Activated CD8-positive, alpha-beta memory T cell treated with anti-CD3 and anti-CD28 coated beads, Interleukin-2, amount 10 ng/mL, durations not matched to agents 7 days and 5 days (primary cell): ENCODE data around the gene FAM107A. TPM values are rescaled to one million over a fixed set of nuclear protein-coding genes. Genes with fewer than 3 reads are reported as not detected.

ENCODE experiments used
- ATAC-seq: fragments of 150-1000 bp; cut with Tn5 transposase; one replicate; pipeline ENCODE4 v1.10.0; 2021; ENCODE audit warnings: moderate library complexity
- CTCF ChIA-PET: fragments of 350-600 bp; sonication (Branson Sonifier 250); formaldehyde crosslinking; loops from one replicate; lab custom pipeline; 2021; ENCODE audit warnings: antibody characterized with exemption; lab: Charles Lee
- DNase-seq: peaks from one replicate; pipeline ENCODE4 v3.0.0-alpha.2; 2020
- H3K27ac Mint-ChIP-seq: one replicate; pipeline ENCODE4 v1.8.0; 2021; ENCODE audit warnings: mild to moderate bottlenecking, mixed read lengths
- H3K27me3 Mint-ChIP-seq: one replicate; pipeline ENCODE4 v1.8.0; 2021; ENCODE audit warnings: mixed read lengths
- H3K36me3 Mint-ChIP-seq: one replicate; pipeline ENCODE4 v1.8.0; 2021; ENCODE audit warnings: mild to moderate bottlenecking, mixed read lengths
- H3K4me1 Mint-ChIP-seq: one replicate; pipeline ENCODE4 v1.8.0; 2021; ENCODE audit warnings: mixed read lengths
- H3K4me3 Mint-ChIP-seq: one replicate; pipeline ENCODE4 v1.8.0; 2021; ENCODE audit warnings: mild to moderate bottlenecking, moderate library complexity, mixed read lengths
- H3K9me3 Mint-ChIP-seq: one replicate; pipeline ENCODE4 v1.8.0; 2022; ENCODE audit warnings: low read depth, mixed read lengths
- total RNA-seq, 2 experiments: library from RNA; stranded (reverse); gene quantifications; one replicate each; pipeline ENCODE4 v1.2.3, GENCODE V29; 2021

Gene FAM107A
- total RNA-seq, 2 experiments from 2014 or later: not detected

DNA sequence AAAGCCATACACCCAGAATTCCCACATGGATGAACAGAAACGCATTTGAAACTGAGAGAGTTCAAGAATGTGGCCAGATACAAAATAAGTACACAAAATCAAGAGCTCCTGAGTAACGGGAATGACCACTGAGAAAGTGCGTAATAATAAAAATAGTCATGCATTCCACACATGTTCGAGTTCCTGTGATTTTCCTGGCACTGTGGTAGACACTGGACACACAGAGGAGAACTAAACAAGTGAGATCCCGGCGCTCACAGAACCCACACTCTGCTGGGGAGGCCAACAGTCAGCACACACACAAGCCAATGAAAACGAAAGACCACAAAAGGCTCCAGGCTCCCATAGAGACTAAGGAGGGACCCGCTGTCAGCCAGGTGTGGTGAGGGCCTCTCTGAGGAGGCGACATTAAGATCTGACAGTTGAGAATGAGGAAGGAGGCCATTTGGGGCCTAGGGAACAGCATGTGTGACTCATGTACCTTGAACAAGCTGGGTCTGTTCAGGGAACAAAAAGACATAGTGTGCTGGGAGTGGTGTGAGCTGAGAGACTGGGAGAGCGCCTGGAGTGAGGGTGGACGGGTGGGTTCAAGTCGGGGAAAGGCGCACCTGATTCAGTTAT is 5.1 kb downstream of the FAM107A start:
- Mint-ChIP-seq H3K27ac (no peak overlapping the region), H3K36me3 (no peaks in the 10 kb centered on the region), H3K9me3 (no peaks in the 10 kb centered on the region), H3K27me3 (peaks cover 10% of the 10 kb centered on the region), H3K4me3 (no peak overlapping the region), H3K4me1 (peaks cover 4% of the 10 kb centered on the region)
- ATAC-seq: no peak
- DNase-seq: no peak
- CTCF ChIA-PET: interaction anchor here (1.6 to 12.2 kb wide), 2 partner anchors 16 to 57 kb away, joined by 3 to 163 read pairs; no protein-coding TSS in a partner anchor

DNA sequence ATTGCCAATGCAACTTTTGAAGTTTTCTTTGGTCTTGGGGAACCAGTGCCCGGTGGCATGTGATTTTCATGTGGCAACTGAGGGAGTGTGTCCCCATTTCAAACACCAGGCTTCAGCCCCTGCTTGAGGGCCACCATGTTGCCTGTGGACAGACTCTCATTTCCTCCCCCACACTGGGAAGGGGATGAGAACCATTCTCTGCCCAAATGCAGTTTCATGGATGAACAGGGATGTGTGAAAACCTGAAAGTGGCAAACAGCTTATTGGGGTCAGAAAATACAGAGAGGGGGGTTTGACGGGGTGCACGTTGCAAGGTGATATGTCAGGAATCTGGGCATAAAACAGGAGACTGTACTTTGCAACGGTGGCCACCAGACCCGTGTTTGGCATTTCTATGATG is 6.3 kb downstream of the FAM107A start:
- ATAC-seq (no peak), DNase-seq (no peak)
- Mint-ChIP-seq H3K4me3 (no peak overlapping the region), H3K9me3 (no peaks in the 10 kb centered on the region), H3K27ac (no peak overlapping the region), H3K27me3 (peaks cover 10% of the 10 kb centered on the region), H3K4me1 (peaks cover 4% of the 10 kb centered on the region), H3K36me3 (no peaks in the 10 kb centered on the region)
- CTCF ChIA-PET: interaction anchor here (1.9 to 12.2 kb wide), 2 partner anchors 14 to 58 kb away, joined by 5 to 163 read pairs; no protein-coding TSS in a partner anchor

DNA sequence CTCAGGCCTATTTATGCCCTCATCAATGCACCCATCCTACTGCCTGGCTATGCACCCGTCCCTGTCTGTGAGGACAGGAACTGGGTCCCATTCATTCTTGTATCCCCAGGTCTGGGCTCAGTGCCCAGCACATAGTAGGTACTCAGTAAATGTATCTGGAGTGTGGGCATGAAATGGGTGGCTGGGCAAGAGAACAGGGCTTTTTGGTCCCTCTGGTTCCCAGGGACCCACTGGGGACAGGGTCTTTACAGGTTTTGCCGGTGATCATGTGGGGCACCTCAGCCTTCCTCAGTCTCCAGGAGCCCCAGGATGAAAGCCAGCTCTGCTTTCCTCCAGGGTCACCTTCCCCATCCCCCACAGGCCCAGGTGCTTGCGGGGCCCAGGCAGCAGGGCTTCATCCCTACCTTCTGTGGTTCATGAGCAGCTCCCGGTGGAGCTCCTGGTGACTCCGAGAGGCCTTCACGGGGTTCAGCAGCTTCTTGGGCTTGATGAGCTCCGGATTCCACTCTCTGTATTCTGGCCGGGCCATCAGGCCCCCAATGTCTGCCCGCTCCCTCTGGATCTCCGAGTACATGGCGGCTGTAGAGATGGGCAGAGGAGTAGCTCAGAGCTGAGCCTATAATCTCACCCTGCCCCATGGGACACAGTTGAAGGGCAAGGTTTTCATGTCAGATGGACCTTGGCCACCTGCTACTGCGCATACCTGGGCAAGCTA is 7.7 kb downstream of the FAM107A start:
- CTCF ChIA-PET: interaction anchor here (0.8 to 12.2 kb wide), 9 partner anchors 13 to 71 kb away, joined by 3 to 163 read pairs (median 3); no protein-coding TSS in a partner anchor
- Mint-ChIP-seq H3K4me1 (peaks cover 6% of the 10 kb centered on the region), H3K4me3 (no peak overlapping the region), H3K27ac (no peak overlapping the region), H3K9me3 (no peaks in the 10 kb centered on the region), H3K36me3 (no peaks in the 10 kb centered on the region), H3K27me3 (peaks cover 10% of the 10 kb centered on the region)
- ATAC-seq (no peak), DNase-seq (no peak)

DNA sequence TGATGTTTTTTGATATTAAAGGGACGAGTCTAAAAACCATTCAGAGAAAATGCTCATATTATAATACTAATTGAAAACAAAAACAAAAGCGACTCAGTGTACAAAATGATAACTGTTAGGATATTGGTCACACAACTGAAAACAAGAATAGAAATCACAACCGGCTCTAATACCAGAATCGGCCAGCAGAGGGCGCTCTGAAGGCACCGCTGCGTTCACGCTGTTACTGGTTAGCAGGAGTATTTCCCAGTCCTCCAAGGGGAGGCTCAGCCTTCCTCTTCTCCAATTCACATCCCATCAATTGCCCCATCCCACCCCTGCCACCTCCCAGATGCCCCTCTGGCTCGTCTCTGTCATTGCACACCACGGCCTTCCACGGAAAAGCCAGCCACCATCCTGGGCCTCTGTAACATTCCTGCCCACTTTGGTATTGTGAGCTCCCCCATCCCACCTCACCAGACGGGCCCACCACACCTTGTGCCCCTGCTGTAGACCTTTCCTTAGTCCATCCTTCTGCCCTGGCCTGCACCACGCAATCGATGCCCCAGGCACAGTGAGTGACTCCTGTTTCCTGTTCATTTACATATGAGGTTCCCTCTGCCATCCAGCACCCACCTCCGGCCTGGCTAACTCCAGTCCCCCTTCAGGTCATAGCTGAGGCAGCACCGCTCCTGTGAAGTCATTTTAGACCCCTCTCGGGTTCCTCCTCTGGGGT is 8.5 kb downstream of the FAM107A start:
- H3K9me3 Mint-ChIP-seq: no peaks in the 10 kb centered on the region
- DNase-seq (peak; percentile 80), ATAC-seq (peak; percentile 65)
- H3K27ac Mint-ChIP-seq: no peak overlapping the region
- peaks cover 14% of the 10 kb centered on the region for H3K27me3 Mint-ChIP-seq
- H3K4me1 Mint-ChIP-seq: peaks cover 6% of the 10 kb centered on the region
- no peak overlapping the region for H3K4me3 Mint-ChIP-seq
- H3K36me3 Mint-ChIP-seq: no peaks in the 10 kb centered on the region
- CTCF ChIA-PET: interaction anchor here (0.6 to 12.2 kb wide), 20 partner anchors 9 to 1645 kb away, joined by 3 to 163 read pairs (median 3); no protein-coding TSS in a partner anchor

DNA sequence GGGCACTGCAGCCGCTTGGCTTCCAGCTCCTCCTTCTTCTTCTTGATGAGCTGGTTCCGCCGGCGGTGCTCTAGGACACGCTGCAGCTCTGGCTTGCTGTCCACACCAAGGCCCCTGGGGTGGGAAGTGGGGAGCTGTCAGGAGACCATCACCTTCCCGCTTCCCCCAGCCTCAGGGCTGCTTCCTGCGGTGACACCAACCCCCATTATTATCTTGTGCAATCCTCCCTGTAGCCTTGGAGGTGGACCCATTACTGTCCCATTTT is 10.0 kb downstream of the FAM107A start:
- DNase-seq (no peak), ATAC-seq (no peak)
- H3K36me3 Mint-ChIP-seq: no peaks in the 10 kb centered on the region
- H3K4me1 Mint-ChIP-seq: peaks cover 6% of the 10 kb centered on the region
- no peak overlapping the region for H3K4me3 Mint-ChIP-seq
- H3K27me3 Mint-ChIP-seq: peaks cover 15% of the 10 kb centered on the region
- CTCF ChIA-PET: interaction anchor here (0.6 to 12.2 kb wide), 4 partner anchors 13 to 1822 kb away, joined by 3 to 163 read pairs (median 4); no protein-coding TSS in a partner anchor
- H3K9me3 Mint-ChIP-seq: no peaks in the 10 kb centered on the region
- H3K27ac Mint-ChIP-seq: no peak overlapping the region

DNA sequence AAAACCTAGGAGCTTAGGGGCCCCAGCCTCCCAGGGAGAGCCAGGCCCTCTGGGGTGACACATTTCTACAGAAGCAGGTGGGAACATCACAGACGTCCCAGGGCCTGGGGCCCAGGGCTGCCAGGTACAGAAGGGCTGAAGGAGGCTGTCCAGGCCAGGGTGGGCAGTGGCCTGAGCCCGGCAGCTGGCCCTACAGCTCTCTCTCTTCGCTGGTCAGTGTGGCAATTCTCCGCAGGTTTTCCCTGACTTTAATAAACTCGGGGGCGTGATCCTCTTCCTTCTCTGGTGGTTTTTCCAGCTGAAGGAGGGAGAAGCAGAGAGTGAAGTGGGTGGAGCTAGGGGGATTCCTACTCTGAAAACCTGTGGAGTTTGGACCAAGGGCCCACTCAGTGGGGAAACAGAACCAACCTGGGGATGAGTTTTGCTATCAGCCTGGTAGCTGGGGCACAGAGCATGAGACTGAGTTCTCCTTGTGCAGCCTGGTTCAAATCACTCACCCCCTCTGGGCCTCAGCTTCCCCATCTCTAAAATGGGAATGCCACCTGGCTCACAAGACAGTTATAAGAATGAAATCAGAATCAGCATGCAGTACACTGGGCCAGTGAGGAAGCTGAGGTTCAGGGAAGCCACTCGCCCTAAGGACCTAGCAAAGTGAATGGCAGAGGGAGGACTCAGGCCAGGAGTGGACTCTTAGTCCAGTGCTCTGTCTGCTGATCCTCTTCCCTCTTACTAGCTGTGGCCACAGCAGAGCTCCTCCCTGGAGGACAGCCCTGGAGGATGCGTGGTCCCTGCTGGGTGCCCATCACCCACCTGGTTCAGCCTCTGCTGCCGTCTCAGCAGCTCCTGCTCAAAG is 10.6 kb downstream of the FAM107A start:
- CTCF ChIA-PET: interaction anchor here (0.6 to 12.2 kb wide), 4 partner anchors 9 to 1822 kb away, joined by 3 to 163 read pairs (median 3); no protein-coding TSS in a partner anchor
- peaks cover 6% of the 10 kb centered on the region for H3K4me1 Mint-ChIP-seq
- DNase-seq (no peak), ATAC-seq (no peak)
- no peak overlapping the region for H3K4me3 Mint-ChIP-seq
- no peaks in the 10 kb centered on the region for H3K36me3 Mint-ChIP-seq
- no peak overlapping the region for H3K27ac Mint-ChIP-seq
- H3K27me3 Mint-ChIP-seq: peaks cover 13% of the 10 kb centered on the region
- no peaks in the 10 kb centered on the region for H3K9me3 Mint-ChIP-seq

DNA sequence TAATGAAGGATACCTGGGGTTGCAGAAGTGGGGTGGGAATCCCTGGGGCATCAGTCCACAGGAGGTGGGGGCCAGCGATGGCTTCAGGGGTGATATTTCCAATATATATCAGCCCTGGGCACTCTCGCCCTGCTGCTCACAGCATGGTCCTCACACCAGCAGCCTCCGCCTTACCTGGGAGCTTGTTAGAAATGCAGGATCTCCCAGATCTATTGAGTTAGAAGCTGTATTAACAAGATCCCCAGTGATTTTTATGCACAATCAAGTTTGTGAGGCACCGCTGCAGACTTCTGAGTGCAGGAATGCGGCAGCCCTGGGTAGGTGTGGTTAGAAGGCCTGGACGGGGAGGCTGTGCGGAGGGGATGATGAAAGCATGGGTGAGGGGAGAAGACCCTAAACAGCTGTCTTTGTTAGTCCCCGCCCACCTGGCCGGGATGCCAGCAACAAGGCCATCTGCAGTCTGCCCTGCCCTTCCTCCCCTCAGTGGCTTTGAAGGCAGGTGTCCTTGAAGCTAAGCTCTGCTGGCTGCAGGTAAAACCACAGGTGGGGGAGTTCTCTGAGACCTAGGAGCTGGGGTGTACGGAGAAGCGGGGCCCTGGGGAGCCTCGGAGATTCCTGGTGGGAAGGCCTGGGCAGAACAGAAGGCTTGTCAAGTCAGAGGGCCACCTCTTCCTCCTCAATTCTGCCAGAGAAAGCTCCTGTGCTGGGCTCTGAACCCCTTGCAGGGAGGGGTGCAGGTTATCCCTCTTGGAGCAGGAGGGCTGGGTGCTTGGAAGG is 11.4 kb downstream of the FAM107A start:
- peaks cover 6% of the 10 kb centered on the region for H3K4me1 Mint-ChIP-seq
- CTCF ChIA-PET: interaction anchor here (0.6 to 12.2 kb wide), 3 partner anchors 8 to 129 kb away, joined by 3 to 163 read pairs (median 3); no protein-coding TSS in a partner anchor
- no peaks in the 10 kb centered on the region for H3K9me3 Mint-ChIP-seq
- no peak for DNase-seq
- H3K36me3 Mint-ChIP-seq: no peaks in the 10 kb centered on the region
- H3K27ac Mint-ChIP-seq: no peak overlapping the region
- no peak overlapping the region for H3K4me3 Mint-ChIP-seq
- ATAC-seq: no peak
- peaks cover 8% of the 10 kb centered on the region for H3K27me3 Mint-ChIP-seq

DNA sequence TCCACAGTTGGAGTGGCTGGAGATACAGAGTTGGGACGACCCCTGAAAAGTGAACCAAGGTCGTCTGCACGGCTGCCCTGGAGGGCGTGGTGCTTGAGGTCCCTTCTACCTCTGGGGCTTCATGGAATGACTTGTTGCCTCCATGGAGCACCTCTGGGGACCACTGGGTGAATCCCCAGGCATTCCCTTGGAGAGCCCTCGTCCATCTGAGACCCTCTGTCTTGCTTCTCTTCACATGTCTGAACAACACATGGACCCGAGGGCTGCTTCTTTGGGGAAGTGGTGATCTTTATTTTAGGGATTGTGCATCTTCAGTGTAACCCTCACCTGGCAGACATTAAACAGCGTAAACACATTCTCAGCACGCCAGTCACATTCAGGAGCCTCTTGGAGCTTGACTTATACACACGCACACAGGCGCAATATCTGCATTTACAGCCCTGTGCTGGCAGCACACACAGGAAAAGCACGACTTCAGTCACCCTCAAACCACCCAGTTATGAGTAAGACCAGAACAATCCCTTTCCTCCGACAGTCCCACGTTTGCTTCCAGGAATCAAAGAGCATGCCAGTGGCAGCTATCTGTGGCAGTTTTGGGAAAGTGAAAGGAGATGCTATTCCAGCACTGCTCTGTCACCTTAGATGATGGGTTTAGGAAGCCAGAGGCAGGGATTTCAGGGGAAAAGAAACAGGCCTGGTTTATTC is 12.6 kb downstream of the FAM107A start:
- H3K4me1 Mint-ChIP-seq: peaks cover 6% of the 10 kb centered on the region
- H3K4me3 Mint-ChIP-seq: no peak overlapping the region
- ATAC-seq (no peak), DNase-seq (no peak)
- CTCF ChIA-PET: interaction anchor here (0.7 to 12.2 kb wide), 3 partner anchors 8 to 311 kb away, joined by 3 to 163 read pairs (median 4); no protein-coding TSS in a partner anchor
- no peaks in the 10 kb centered on the region for H3K9me3 Mint-ChIP-seq
- no peak overlapping the region for H3K27ac Mint-ChIP-seq
- peaks cover 7% of the 10 kb centered on the region for H3K27me3 Mint-ChIP-seq
- no peaks in the 10 kb centered on the region for H3K36me3 Mint-ChIP-seq

DNA sequence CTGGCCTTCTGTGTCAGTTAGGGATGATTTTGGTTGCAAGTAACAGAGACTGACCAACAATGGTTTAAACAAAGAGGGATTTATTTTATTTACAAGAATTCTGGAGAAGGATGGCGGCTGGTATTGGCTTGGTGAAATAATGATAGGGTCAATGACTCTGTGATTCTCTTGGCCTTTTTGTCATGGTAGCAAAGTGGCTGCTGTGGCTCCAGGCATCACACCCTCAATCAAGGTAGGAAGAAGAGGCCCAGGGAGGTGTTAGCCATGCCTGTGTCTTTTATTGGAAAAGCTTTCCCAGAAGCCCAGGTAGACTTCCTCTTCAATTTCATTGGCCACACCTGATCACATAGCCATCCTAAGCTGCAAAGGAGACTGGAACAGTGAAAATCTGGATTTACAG is 13.1 kb downstream of the FAM107A start:
- Mint-ChIP-seq H3K9me3 (no peaks in the 10 kb centered on the region), H3K4me1 (peaks cover 6% of the 10 kb centered on the region), H3K27ac (no peak overlapping the region), H3K36me3 (no peaks in the 10 kb centered on the region), H3K27me3 (peaks cover 7% of the 10 kb centered on the region), H3K4me3 (no peak overlapping the region)
- ATAC-seq (no peak), DNase-seq (no peak)
- CTCF ChIA-PET: interaction anchor here (12.2 kb wide), 1 partner anchor 65 kb away, joined by 163 read pairs; no protein-coding TSS in a partner anchor

DNA sequence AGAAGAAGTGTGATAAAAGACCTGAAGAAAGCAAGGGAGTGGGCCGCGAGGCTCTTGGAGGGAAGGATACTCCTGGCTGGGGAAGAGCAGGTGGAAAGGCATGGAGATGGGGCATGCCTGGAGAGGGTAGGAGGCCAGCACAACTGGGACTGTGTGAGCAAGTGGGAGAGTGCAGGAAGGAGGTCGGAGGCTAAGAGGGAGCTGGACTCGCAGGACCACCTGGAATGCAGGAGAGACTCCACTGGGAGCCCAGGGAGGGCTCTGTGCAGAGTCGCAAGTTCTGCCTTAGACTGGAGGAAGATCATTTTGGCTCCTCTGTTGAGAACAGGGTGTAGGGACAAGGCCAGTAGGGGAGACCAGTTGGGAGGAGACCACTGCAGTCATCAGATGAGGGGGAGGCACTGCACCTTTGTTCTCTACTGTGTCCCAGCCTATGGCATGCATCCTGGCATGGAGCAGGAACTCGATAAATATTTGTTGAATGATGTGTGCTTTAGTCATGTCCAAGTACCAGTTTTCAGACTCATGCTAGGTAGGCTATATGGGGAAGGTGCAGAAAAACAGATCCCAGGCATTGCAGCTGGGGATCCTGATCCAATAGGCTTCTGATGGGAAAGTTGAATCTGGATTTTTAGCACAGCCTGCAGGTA is 13.7 kb downstream of the FAM107A start:
- Mint-ChIP-seq H3K4me1 (peaks cover 2% of the 10 kb centered on the region), H3K27ac (no peak overlapping the region), H3K36me3 (no peaks in the 10 kb centered on the region), H3K4me3 (no peak overlapping the region), H3K27me3 (peaks cover 7% of the 10 kb centered on the region), H3K9me3 (no peaks in the 10 kb centered on the region)
- ATAC-seq (no peak), DNase-seq (no peak)
- CTCF ChIA-PET: interaction anchor here (12.2 kb wide), 1 partner anchor 66 kb away, joined by 163 read pairs; no protein-coding TSS in a partner anchor

DNA sequence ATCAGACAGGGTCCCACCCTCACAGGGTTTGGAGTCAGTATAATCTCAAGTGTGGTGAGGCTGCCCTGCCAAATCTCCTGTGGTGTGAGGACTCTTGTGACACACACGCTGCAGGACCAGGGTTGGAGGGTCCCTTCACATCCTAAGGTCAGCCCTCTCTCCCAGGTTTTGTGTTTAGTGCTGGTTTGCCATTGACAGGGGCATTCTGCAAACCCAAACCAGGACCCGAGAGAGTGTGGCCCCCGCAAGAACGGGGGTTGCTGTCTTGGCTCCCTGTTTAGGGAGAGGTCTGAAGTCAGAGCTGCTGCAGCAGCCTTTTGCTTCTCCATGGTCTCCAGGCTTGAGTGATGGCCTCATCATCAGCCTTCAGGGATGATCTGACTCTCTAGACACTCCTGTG is 14.7 kb downstream of the FAM107A start:
- DNase-seq (no peak), ATAC-seq (no peak)
- Mint-ChIP-seq H3K27me3 (peaks cover 11% of the 10 kb centered on the region), H3K4me3 (no peak overlapping the region), H3K27ac (no peak overlapping the region), H3K9me3 (no peaks in the 10 kb centered on the region), H3K36me3 (no peaks in the 10 kb centered on the region), H3K4me1 (peaks cover 2% of the 10 kb centered on the region)
- CTCF ChIA-PET: no interaction called here
